ENCODE results near the gene SEZ6. TPM values are rescaled to one million over a fixed set of nuclear protein-coding genes. Genes with fewer than 3 reads are reported as not detected.

Gene SEZ6
- total and polyA plus RNA-seq, 10 of the 15 experiments (the other 5 are each of a cell fraction or from before 2014, with no cell fraction given) = 0.05 to 0.87 (median 0.17) TPM; not detected in 4

DNA sequence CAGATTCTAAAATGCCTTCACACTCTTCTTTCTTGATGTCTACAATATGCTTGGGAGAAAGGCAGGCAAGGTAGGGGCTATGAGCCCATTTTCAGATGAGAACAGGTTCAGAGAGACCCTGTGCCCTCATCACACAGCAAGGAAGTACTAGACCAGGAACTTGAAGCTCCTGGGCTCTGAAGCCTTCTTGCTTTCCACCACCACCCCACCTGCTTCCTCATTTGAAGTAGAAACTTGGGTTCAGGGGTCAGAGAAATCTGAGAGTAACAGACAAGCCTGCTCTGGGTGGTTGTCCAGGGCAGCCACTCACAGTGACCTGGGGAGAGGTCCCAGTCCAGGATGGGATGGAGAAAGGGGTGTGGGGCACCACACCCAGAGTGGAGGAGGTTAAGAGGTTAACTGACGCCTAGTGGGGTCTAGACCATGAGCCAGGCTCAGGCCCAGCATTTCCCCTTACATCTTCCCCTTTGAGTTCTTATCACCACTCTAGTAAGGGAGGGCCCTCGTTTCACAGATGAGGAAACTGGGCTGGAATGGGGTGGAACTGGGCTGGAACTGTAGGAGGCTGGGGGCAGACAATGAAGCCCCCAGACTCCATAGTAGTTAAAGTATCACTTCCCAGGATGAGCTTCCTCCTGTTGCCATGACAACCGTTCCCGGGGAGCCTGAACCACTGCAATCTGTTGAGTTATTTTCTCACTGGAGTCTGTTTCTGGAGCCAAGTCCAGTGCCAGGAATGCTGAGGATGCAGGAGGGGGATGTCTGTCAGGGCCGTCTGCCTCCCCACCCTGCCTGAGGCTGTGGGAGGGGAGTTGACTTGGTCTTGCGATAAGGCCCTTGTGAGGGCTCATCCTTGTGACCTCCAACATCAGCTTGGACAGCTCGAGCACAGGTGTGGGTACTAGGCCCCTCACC lies 38.4 kb downstream of the SEZ6 start:
- no peaks in the 10 kb centered on the region for H3K36me3 ChIP-seq (ENCODE audit: control insufficient read depth in 2 of 2, insufficient read depth in 2 of 2, low read length in 1 of 2)
- H3K4me1 ChIP-seq (ENCODE audit: control insufficient read depth, insufficient read depth, low read length) = peaks cover 3% of the 10 kb centered on the region; the same call in 1 of the 2 replicates
- ChIA-PET SMC1A (ENCODE audit: uncharacterized antibody, unreplicated experiment) (interaction anchor here (1.0 to 1.7 kb wide), 4 partner anchors 133 to 150 kb away, joined by 3 to 5 read pairs (median 3); no protein-coding TSS in a partner anchor), POLR2A (interaction anchor here (0.5 kb wide), 1 partner anchor 62 kb away, joined by 3 read pairs; no protein-coding TSS in a partner anchor), CTCF (interaction anchor here (1.5 to 4.1 kb wide), 3 partner anchors 14 to 150 kb away, joined by 3 to 36 read pairs (median 21); no protein-coding TSS in a partner anchor), RAD21 (ENCODE audit: unreplicated experiment) (interaction anchor here (0.7 kb wide), 1 partner anchor 150 kb away, joined by 3 read pairs; no protein-coding TSS in a partner anchor)
- peaks cover 0 to 2% of the 10 kb centered on the region in 2 experiments; a peak in 1 of 4 replicates for H3K27me3 ChIP-seq (replicated peaks in 1 of 2; ENCODE audit: control insufficient read depth in 2 of 2, insufficient read depth in 2 of 2, low read length in 1 of 2)
- H3K27ac ChIP-seq (ENCODE audit: control insufficient read depth, insufficient read depth) = no peak overlapping the region
- BruUV-seq (replicated peaks) = no TSS peak
- no peak for FAIRE-seq
- intact Hi-C loops (cut with micrococcal nuclease; ENCODE audit: unreplicated experiment) = no loop called here
- no peaks in the 10 kb centered on the region for H3K9me3 ChIP-seq (replicated peaks; ENCODE audit: control insufficient read depth, insufficient read depth, low read length)
- no peak overlapping the region for H3K9ac ChIP-seq (ENCODE audit: control insufficient read depth, insufficient read depth, low read length)
- no peak overlapping the region for H3K4me3 ChIP-seq
- no peak overlapping the region for H3K4me2 ChIP-seq (ENCODE audit: control insufficient read depth, insufficient read depth)
- H3K79me2 ChIP-seq (ENCODE audit: control insufficient read depth, insufficient read depth, low read length) = no peaks in the 10 kb centered on the region
- TF ChIP-seq PAX8 (IDR thresholded peaks at IDR 0.05) (no peak), SPI1 (IDR thresholded peaks at IDR 0.05; ENCODE audit: borderline replicate concordance, insufficient read depth, low read depth, low read length) (peak; percentile 14; the same call in 1 of the 2 replicates), EGR1 (IDR thresholded peaks at IDR 0.05; ENCODE audit: borderline replicate concordance in 1 of 2, low read depth in 2 of 2, low read length in 2 of 2) (no peak)
- no peaks in the 10 kb centered on the region for H4K20me1 ChIP-seq (ENCODE audit: control insufficient read depth, insufficient read depth)
- in situ Hi-C loops (cut with MboI) = loop anchor here (5.0 kb wide), 1 partner anchor 155 kb away; no protein-coding TSS in a partner anchor
- peak; percentile 59 for ATAC-seq
- no peak for DNase-seq (ENCODE audit: low read depth, low spot score)
- 39% methylated on average over 7 of the region's 7 CpGs for WGBS (ENCODE audit: insufficient coverage, insufficient replicate concordance, low lambda C conversion rate, missing lambda C conversion rate)
- H2AFZ ChIP-seq (ENCODE audit: control insufficient read depth, low read depth, low read length) = peak overlapping the region; percentile 42; the same call in 1 of the 2 replicates

All from GM12878 (cell line).